ENCODE results near the gene ITIH1. TPM values are rescaled to one million over a fixed set of nuclear protein-coding genes. Genes with fewer than 3 reads are reported as not detected.

The ITIH1 gene
- total RNA-seq, 1 donor from 2014 or later = not detected

- H3F3A ChIP-seq (ENCODE audit: low read depth) = no peaks in the 10 kb centered on the region
- no peaks in the 10 kb centered on the region for H3K36me3 Mint-ChIP-seq
- no peak overlapping the region for H3K27ac Mint-ChIP-seq
- no peaks in the 10 kb centered on the region for H3K36me3 ChIP-seq
- H3K4me3 Mint-ChIP-seq = no peak overlapping the region
- no peaks in the 10 kb centered on the region for H3K27me3 Mint-ChIP-seq (ENCODE audit: insufficient read depth, low read depth)
- H3K4me1 Mint-ChIP-seq = peaks cover 21% of the 10 kb centered on the region
- H3K4me3 ChIP-seq = no peak overlapping the region
- H2AFZ ChIP-seq (replicated peaks) = no peak overlapping the region
- H3K79me2 ChIP-seq (ENCODE audit: low read depth) = no peaks in the 10 kb centered on the region
- H3K9me3 ChIP-seq (ENCODE audit: low read depth) = no peaks in the 10 kb centered on the region
- TF ChIP-seq CTCF (IDR thresholded peaks at IDR 0.05) = no peak
- no peak for TF ChIP-seq EZH2 (IDR thresholded peaks at IDR 0.05)
- no peak for TF ChIP-seq EZH2phosphoT487 (IDR thresholded peaks at IDR 0.05)
- no peaks in the 10 kb centered on the region for H3K27me3 ChIP-seq
- no peaks in the 10 kb centered on the region for H3K4me1 ChIP-seq
- H3K9ac ChIP-seq = no peak overlapping the region
- DNase-seq (ENCODE audit: low spot score) = no peak
- no peaks in the 10 kb centered on the region for H3K9me3 Mint-ChIP-seq
- no peak overlapping the region for H3K27ac ChIP-seq
- H4K20me1 ChIP-seq (ENCODE audit: low read depth) = no peaks in the 10 kb centered on the region
- no peak overlapping the region for H3K4me2 ChIP-seq
Observed at GRCh38 chr3:52793702-52794611, 16.6 kb downstream of the ITIH1 start.

- Histone ChIP-seq H3K36me3 (no peaks in the 10 kb centered on the region), H3K27me3 (no peaks in the 10 kb centered on the region), H3K4me2 (no peak within 1 kb of the TSS), H3K4me3 (no peak within 1 kb of the TSS), H3K9me3 (ENCODE audit: low read depth) (no peaks in the 10 kb centered on the region), H3F3A (ENCODE audit: low read depth) (no peaks in the 10 kb centered on the region), H2AFZ (replicated peaks) (no peak within 1 kb of the TSS), H3K4me1 (no peaks in the 10 kb centered on the region), H3K9ac (no peak within 1 kb of the TSS), H4K20me1 (ENCODE audit: low read depth) (no peaks in the 10 kb centered on the region), H3K79me2 (ENCODE audit: low read depth) (no peaks in the 10 kb centered on the region), H3K27ac (no peak within 1 kb of the TSS)
- H3K36me3 Mint-ChIP-seq = no peaks in the 10 kb centered on the region
- H3K4me3 Mint-ChIP-seq = no peak within 1 kb of the TSS
- H3K27me3 Mint-ChIP-seq (ENCODE audit: insufficient read depth, low read depth) = no peaks in the 10 kb centered on the region
- peaks cover 18% of the 10 kb centered on the region for H3K4me1 Mint-ChIP-seq
- no peaks in the 10 kb centered on the region for H3K9me3 Mint-ChIP-seq
- no peak within 1 kb of the TSS for H3K27ac Mint-ChIP-seq
- no peak for DNase-seq (ENCODE audit: low spot score)
- TF ChIP-seq EZH2phosphoT487 (IDR thresholded peaks at IDR 0.05) (no peak), CTCF (IDR thresholded peaks at IDR 0.05) (no peak), EZH2 (IDR thresholded peaks at IDR 0.05) (no peak)
Observed at GRCh38 chr3:52794612-52795099, 17.3 kb downstream of the ITIH1 start, which contains the start of gene ITIH3. Gene ITIH3, plus strand, starts transcription at chr3:52794796. Its CDS starts 8 bp downstream, at chr3:52794804.

- TF ChIP-seq EZH2phosphoT487 (IDR thresholded peaks at IDR 0.05) = no peak
- TF ChIP-seq EZH2 (IDR thresholded peaks at IDR 0.05) = no peak
- TF ChIP-seq CTCF (IDR thresholded peaks at IDR 0.05) = no peak
- H3K27ac Mint-ChIP-seq = no peak overlapping the region
- Histone ChIP-seq H2AFZ (replicated peaks) (no peak overlapping the region), H3K4me3 (no peak overlapping the region), H3K4me1 (no peaks in the 10 kb centered on the region), H4K20me1 (ENCODE audit: low read depth) (no peaks in the 10 kb centered on the region), H3K79me2 (ENCODE audit: low read depth) (no peaks in the 10 kb centered on the region), H3K27ac (no peak overlapping the region), H3K36me3 (no peaks in the 10 kb centered on the region), H3K4me2 (no peak overlapping the region), H3F3A (ENCODE audit: low read depth) (no peaks in the 10 kb centered on the region), H3K9ac (no peak overlapping the region), H3K9me3 (ENCODE audit: low read depth) (no peaks in the 10 kb centered on the region), H3K27me3 (no peaks in the 10 kb centered on the region)
- peaks cover 18% of the 10 kb centered on the region for H3K4me1 Mint-ChIP-seq
- no peaks in the 10 kb centered on the region for H3K27me3 Mint-ChIP-seq (ENCODE audit: insufficient read depth, low read depth)
- no peak for DNase-seq (ENCODE audit: low spot score)
- H3K9me3 Mint-ChIP-seq = no peaks in the 10 kb centered on the region
- H3K4me3 Mint-ChIP-seq = no peak overlapping the region
- H3K36me3 Mint-ChIP-seq = no peaks in the 10 kb centered on the region
Observed at GRCh38 chr3:52795298-52795900, 18.0 kb downstream of the ITIH1 start.

All from neural progenitor cell (in vitro differentiated cells).